ENCODE measurements around the gene EFS. TPM values are rescaled to one million over a fixed set of nuclear protein-coding genes. Genes with fewer than 3 reads are reported as not detected.

The EFS gene
- total RNA-seq, 1 experiment from 2014 or later: not detected

DNA sequence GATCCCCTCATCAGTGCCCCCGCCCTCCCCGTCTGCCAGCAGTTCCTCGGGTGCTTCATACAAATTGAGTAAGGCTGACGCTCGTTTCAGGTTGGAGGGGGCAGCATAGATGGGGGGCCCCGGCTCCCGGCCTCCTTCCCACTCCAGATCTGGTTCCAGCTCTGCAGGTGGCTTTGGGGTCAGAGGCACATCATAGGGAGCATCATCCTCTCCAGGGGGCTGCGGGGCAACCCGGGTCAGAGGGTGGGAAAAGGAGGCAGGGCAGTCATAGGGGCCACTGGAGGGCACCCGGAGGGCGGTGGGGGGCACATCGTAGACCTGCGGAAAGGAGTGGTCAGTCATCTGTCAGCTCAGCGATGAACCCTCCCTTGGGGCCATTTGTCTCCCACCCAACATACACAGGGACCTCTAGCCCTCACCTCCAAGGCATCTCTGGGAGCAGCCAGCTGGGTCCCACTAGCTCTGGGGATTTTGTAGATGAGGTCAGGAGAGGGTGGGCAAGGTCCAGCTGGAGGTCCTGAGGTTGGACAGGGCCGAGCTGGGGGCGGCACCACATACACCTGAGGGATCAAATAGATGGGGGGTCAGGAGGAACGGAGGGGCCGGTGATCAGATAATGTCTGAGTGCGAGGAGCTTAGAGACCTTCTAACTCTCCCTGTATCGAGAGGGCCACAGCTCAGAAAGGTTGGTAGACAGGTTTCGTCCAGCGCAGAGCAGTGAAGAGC, 5.1 kb downstream of the EFS start:
- H3K36me3 ChIP-seq (ENCODE audit: control insufficient read depth, insufficient read depth, low read length): no peaks in the 10 kb centered on the region
- in situ Hi-C loops (cut with HindIII; ENCODE audit: low pct_unique_long_range_greater_than_20kb, low sequenced_read_pairs) (no loop called here), intact Hi-C loops (cut with micrococcal nuclease; ENCODE audit: unreplicated experiment) (no loop called here)
- ATAC-seq (no peak), DNase-seq (ENCODE audit: low read depth, low spot score) (no peak)
- no peaks in the 10 kb centered on the region for H3K9me3 ChIP-seq (ENCODE audit: control insufficient read depth, insufficient read depth, low read depth, low read length)
- no peaks in the 10 kb centered on the region for H3K4me1 ChIP-seq (ENCODE audit: control insufficient read depth, insufficient read depth, low read length)
- ChIA-PET POLR2A (no interaction called here), CTCF (interaction anchor here (0.5 to 1.5 kb wide), 3 partner anchors 20 to 53 kb away, joined by 4 to 7 read pairs (median 4); partner anchors contain the start of gene BCL2L2)
- no peak overlapping the region for H3K27ac ChIP-seq (ENCODE audit: low read length)
- no peak overlapping the region for H3K4me3 ChIP-seq (ENCODE audit: low read depth in 2 of 2, low read length in 2 of 2)
- H3K27me3 ChIP-seq (ENCODE audit: control insufficient read depth, insufficient read depth, low read length): peaks cover 6% of the 10 kb centered on the region; the same call in 1 of the 2 replicates
- no peak for TF ChIP-seq REST (IDR thresholded peaks at IDR 0.05; ENCODE audit: insufficient read depth in 1 of 2, low read depth in 2 of 2, low read length in 1 of 2)
- TF ChIP-seq, protein P1, sequence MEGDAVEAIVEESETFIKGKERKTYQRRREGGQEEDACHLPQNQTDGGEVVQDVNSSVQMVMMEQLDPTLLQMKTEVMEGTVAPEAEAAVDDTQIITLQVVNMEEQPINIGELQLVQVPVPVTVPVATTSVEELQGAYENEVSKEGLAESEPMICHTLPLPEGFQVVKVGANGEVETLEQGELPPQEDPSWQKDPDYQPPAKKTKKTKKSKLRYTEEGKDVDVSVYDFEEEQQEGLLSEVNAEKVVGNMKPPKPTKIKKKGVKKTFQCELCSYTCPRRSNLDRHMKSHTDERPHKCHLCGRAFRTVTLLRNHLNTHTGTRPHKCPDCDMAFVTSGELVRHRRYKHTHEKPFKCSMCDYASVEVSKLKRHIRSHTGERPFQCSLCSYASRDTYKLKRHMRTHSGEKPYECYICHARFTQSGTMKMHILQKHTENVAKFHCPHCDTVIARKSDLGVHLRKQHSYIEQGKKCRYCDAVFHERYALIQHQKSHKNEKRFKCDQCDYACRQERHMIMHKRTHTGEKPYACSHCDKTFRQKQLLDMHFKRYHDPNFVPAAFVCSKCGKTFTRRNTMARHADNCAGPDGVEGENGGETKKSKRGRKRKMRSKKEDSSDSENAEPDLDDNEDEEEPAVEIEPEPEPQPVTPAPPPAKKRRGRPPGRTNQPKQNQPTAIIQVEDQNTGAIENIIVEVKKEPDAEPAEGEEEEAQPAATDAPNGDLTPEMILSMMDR (IDR thresholded peaks at IDR 0.05): no peak
- TF ChIP-seq POLR2AphosphoS5 (IDR thresholded peaks at IDR 0.05; ENCODE audit: low read depth, low read length): no peak
- TF ChIP-seq SIN3A (IDR thresholded peaks at IDR 0.05; ENCODE audit: borderline replicate concordance, insufficient read depth, low read depth, low read length): no peak
- no peak for TF ChIP-seq TCF7L2 (IDR thresholded peaks at IDR 0.05; ENCODE audit: low read depth, low read length)
- no TSS peak for BruUV-seq (replicated peaks)

DNA sequence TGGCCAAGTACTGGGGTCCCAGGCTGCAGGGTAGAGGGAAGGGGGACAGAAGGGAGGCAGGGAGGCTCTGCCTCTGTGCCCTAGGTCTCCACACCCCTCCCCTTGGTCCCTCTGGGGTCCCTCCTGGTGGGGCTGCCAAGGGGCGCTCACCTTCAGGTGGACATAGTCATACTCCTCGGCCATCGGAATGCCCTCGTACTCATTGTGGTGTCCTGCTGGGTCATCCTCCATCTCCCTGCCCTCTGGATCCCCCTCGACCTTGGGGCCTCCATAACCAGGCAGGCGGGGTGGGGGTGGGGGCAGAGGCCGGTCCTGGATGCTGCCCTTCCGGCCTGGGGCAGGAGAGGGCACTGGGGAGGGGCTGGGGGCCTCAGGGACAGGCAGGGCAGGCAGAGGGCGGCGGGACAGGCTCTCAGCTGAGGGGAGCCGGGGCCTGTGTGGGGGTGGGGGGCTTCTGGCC, 5.8 kb downstream of the EFS start:
- ChIA-PET CTCF (no interaction called here), POLR2A (no interaction called here)
- H3K27me3 ChIP-seq (ENCODE audit: control insufficient read depth, insufficient read depth, low read length): peaks cover 6% of the 10 kb centered on the region; the same call in 1 of the 2 replicates
- DNase-seq (ENCODE audit: low read depth, low spot score) (no peak), ATAC-seq (no peak)
- no peak for TF ChIP-seq SIN3A (IDR thresholded peaks at IDR 0.05; ENCODE audit: borderline replicate concordance, insufficient read depth, low read depth, low read length)
- TF ChIP-seq, protein P1 (IDR thresholded peaks at IDR 0.05): no peak
- TF ChIP-seq TCF7L2 (IDR thresholded peaks at IDR 0.05; ENCODE audit: low read depth, low read length): no peak
- no peak for TF ChIP-seq POLR2AphosphoS5 (IDR thresholded peaks at IDR 0.05; ENCODE audit: low read depth, low read length)
- TF ChIP-seq REST (IDR thresholded peaks at IDR 0.05; ENCODE audit: insufficient read depth in 1 of 2, low read depth in 2 of 2, low read length in 1 of 2): no peak
- no peaks in the 10 kb centered on the region for H3K36me3 ChIP-seq (ENCODE audit: control insufficient read depth, insufficient read depth, low read length)
- H3K4me1 ChIP-seq (ENCODE audit: control insufficient read depth, insufficient read depth, low read length): no peaks in the 10 kb centered on the region
- H3K9me3 ChIP-seq (ENCODE audit: control insufficient read depth, insufficient read depth, low read depth, low read length): no peaks in the 10 kb centered on the region
- no peak overlapping the region for H3K27ac ChIP-seq (ENCODE audit: low read length)
- BruUV-seq (replicated peaks): no TSS peak
- no peak overlapping the region for H3K4me3 ChIP-seq (ENCODE audit: low read depth in 2 of 2, low read length in 2 of 2)
- intact Hi-C loops (cut with micrococcal nuclease; ENCODE audit: unreplicated experiment): no loop called here
- in situ Hi-C loops (cut with HindIII; ENCODE audit: low pct_unique_long_range_greater_than_20kb, low sequenced_read_pairs): no loop called here

Data from Panc1 (cell line).